Endothelial cell of umbilical vein (primary cell): ENCODE results near the gene FLT3LG. TPM values are rescaled to one million over a fixed set of nuclear protein-coding genes. Genes with fewer than 3 reads are reported as not detected.
A peak's percentile ranks its signal among the peaks of the same experiment; 100 is the strongest.

Experiments used
- BruUV-seq: library from RNA; stranded (reverse); fragments of 400-500 nt; replicated peaks from 2 replicates; lab custom pipeline; 2021; lab: Mats Ljungman, UMichigan
- CTCF ChIA-PET: fragments of 300-600, 350-600 bp; sonication (Branson Sonifier 250); formaldehyde crosslinking; loops from one replicate; lab custom pipeline; 2021; ENCODE audit warnings: antibody characterized with exemption, inconsistent platforms; lab: Charles Lee
- POLR2A ChIA-PET: fragments of 300-600, 350-600 bp; sonication (Branson Sonifier 250); formaldehyde crosslinking; loops from one replicate; lab custom pipeline; 2021; ENCODE audit warnings: antibody characterized with exemption, inconsistent platforms; lab: Charles Lee
- DNase-seq: peaks from one replicate; pipeline ENCODE4 v3.0.0-alpha.2; 2011; ENCODE audit warnings: low read depth, low spot score
- FAIRE-seq: peaks from 2 replicates; lab custom pipeline; 2011; peaks lifted over from hg19 to GRCh38; lab: Jason Lieb, UNC
- H2AFZ ChIP-seq: 2 replicates; pipeline ENCODE4 v1.6.0; 2012; ENCODE audit warnings: low read depth, low read length, control low read depth, inconsistent platforms
- H3K27ac ChIP-seq: 2 replicates; pipeline ENCODE4 v1.5.1; 2011; ENCODE audit warnings: low read depth, mild to moderate bottlenecking, control low read depth, low read length, moderate library complexity; ENCODE audit not compliant: insufficient read depth
- H3K27me3 ChIP-seq, 2 experiments: 2 replicates each; pipeline versions ENCODE4 v1.6.0 to v1.6.1; 2011; ENCODE audit warnings: low read length in 2 of 2, mixed read lengths in 1 of 2; ENCODE audit not compliant: control insufficient read depth in 2 of 2, insufficient read depth in 2 of 2
- H3K36me3 ChIP-seq, 2 experiments: 2 replicates in 1 of 2; 3 replicates in 1 of 2; pipeline ENCODE4 v1.5.1; 2011; ENCODE audit warnings: low read length in 2 of 2, mild to moderate bottlenecking in 1 of 2, moderate library complexity in 1 of 2; ENCODE audit not compliant: control insufficient read depth in 2 of 2, insufficient read depth in 2 of 2; ENCODE audit errors: extremely low read depth in 1 of 2
- H3K4me1 ChIP-seq: 3 replicates; pipeline ENCODE4 v1.5.1; 2011; ENCODE audit warnings: mild to moderate bottlenecking, low read length; ENCODE audit not compliant: control insufficient read depth, insufficient read depth; ENCODE audit errors: extremely low read depth
- H3K4me2 ChIP-seq: 2 replicates; pipeline ENCODE4 v1.6.1; 2011; ENCODE audit warnings: low read length, control low read depth, mixed read lengths; ENCODE audit not compliant: insufficient read depth
- H3K4me3 ChIP-seq, 3 experiments: fragments of 200-600 bp in 1 of 3; sonication (generic), shearing (Covaris generic) in 1 of 3; replicated peaks in 1 of 3; 2 replicates each; pipeline ENCODE4 v1.5.1; 2011 to 2016; ENCODE audit warnings: control low read depth in 3 of 3, low read length in 3 of 3, mild to moderate bottlenecking in 2 of 3, inconsistent platforms in 1 of 3, low read depth in 1 of 3, moderate library complexity in 1 of 3; ENCODE audit not compliant: insufficient read depth in 1 of 3
- H3K79me2 ChIP-seq: 2 replicates; pipeline ENCODE4 v1.6.0; 2012; ENCODE audit warnings: low read length, inconsistent platforms; ENCODE audit not compliant: control insufficient read depth, insufficient read depth
- H3K9ac ChIP-seq: replicated peaks from 2 replicates; pipeline ENCODE3; 2011; ENCODE audit warnings: low read length, control low read depth; ENCODE audit not compliant: insufficient read depth; ENCODE audit errors: extremely low read depth
- H3K9me1 ChIP-seq: replicated peaks from 3 replicates; pipeline ENCODE4 v1.6.0; 2011; ENCODE audit warnings: mild to moderate bottlenecking, low read length; ENCODE audit not compliant: control insufficient read depth, insufficient read depth; ENCODE audit errors: extremely low read depth
- H3K9me3 ChIP-seq: replicated peaks from 2 replicates; pipeline ENCODE4 v1.5.1; 2012; ENCODE audit warnings: low read length, inconsistent platforms; ENCODE audit not compliant: control insufficient read depth, insufficient read depth
- H4K20me1 ChIP-seq: replicated peaks from 2 replicates; pipeline ENCODE3; 2011; ENCODE audit warnings: mild to moderate bottlenecking, low read length; ENCODE audit not compliant: control insufficient read depth, insufficient read depth; ENCODE audit errors: extremely low read depth
- FOS ChIP-seq: IDR thresholded peaks from 2 replicates; pipeline ENCODE4 v1.6.1; 2011; ENCODE audit warnings: mild to moderate bottlenecking, low read length, moderate library complexity, borderline replicate concordance; ENCODE audit not compliant: insufficient read depth
- POLR2A ChIP-seq: IDR thresholded peaks from 2 replicates; pipeline ENCODE4 v1.6.1; 2012; ENCODE audit warnings: low read depth, mild to moderate bottlenecking, control low read depth, low read length
- dilution Hi-C: fragments of 300-500 bp; cut with MboI; formaldehyde crosslinking; loops from one replicate; pipeline ENCODE4 v1.15.0; 2019; ENCODE audit warnings: low sequenced_read_pairs; ENCODE audit not compliant: extremely low pct_ligation_motif_present
- intact Hi-C: fragments of 100-400 bp; cut with micrococcal nuclease; formaldehyde crosslinking; loops from one replicate; pipeline ENCODE4 v1.10.0; 2022
- polyA plus RNA-seq, 4 experiments: library from polyadenylated mRNA; depleted of rRNA in 3 of 4; stranded (reverse) in 3 of 4; unstranded in 1 of 4; fragments of >200 nt; gene quantifications; 2 replicates each; pipeline versions ENCODE4 v1.2.1 to v1.2.3, GENCODE V29; 2011 to 2012; ENCODE audit warnings: missing spikeins in 1 of 4
- total RNA-seq: library from RNA; stranded (reverse); gene quantifications from 2 replicates; pipeline ENCODE4 v1.2.3, GENCODE V29; 2021
- TF ChIP-seq, protein P1 (sequence below), 2 donors: IDR thresholded peaks; 1 replicate in 1 of 2; 2 replicates in 1 of 2; pipeline ENCODE4 v1.5.1; 2011; ENCODE audit warnings: low read length in 2 of 2, mild to moderate bottlenecking in 2 of 2, moderate library complexity in 2 of 2, control low read depth in 1 of 2, inconsistent platforms in 1 of 2, low read depth in 1 of 2; ENCODE audit not compliant: insufficient read depth in 1 of 2; ENCODE audit errors: extremely low read depth in 1 of 2

FLT3LG gene
- total and polyA plus RNA-seq, 2 donors (not counting 3 experiments of a cell fraction or from before 2014, with no cell fraction given), result 5.0 to 5.7 TPM

DNA sequence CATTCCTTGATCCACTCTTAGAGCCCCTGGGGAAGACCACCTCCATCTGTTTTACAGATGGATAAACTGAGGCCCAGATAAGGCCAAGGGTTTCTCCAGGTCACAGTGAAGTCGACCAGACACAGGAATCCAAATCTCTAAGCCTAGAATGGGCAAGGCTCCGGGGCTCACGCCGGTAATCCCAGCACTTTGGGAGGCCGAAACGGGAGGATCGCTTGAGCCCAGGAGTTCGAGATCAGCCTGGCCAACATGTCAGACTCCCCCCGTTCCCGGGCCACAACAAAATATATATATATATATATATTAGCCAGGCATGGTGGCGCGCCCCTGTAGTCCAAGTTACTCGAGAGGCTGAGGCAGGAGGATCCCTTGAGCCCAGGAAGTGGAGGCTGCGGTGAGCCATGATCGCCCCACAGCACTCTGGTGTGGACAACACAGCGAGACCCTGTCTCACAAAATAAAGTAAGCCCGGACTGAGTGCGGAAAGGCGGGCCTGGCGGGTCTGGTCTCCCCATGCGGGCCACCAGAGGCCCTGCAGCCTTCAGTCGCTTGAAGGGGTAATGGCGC is 12.8 kb downstream of the FLT3LG start:
- no peaks in the 10 kb centered on the region for H3K27me3 ChIP-seq
- dilution Hi-C loops, result no loop called here
- H3K4me3 ChIP-seq, result no peak overlapping the region
- TSS peak; percentile 43 for BruUV-seq
- DNase-seq (no peak), FAIRE-seq (no peak)
- no peak overlapping the region for H3K9ac ChIP-seq
- H3K9me1 ChIP-seq, result no peaks in the 10 kb centered on the region
- intact Hi-C loops, result loop anchor here (1.0 to 2.0 kb wide), 4 partner anchors 8 to 154 kb away; partner anchors contain the start of genes PIH1D1, RPS11 and RRAS
- peak overlapping the region; percentile 90 for H2AFZ ChIP-seq
- peaks cover 5% of the 10 kb centered on the region for H4K20me1 ChIP-seq
- peaks cover 40% of the 10 kb centered on the region for H3K79me2 ChIP-seq
- ChIA-PET POLR2A (interaction anchor here (1.1 kb wide), 3 partner anchors 8 to 154 kb away, joined by 3 to 5 read pairs (median 5); partner anchors contain the start of genes RPS11 and RRAS), CTCF (no interaction called here)
- no peak for TF ChIP-seq POLR2A
- TF ChIP-seq, protein P1, sequence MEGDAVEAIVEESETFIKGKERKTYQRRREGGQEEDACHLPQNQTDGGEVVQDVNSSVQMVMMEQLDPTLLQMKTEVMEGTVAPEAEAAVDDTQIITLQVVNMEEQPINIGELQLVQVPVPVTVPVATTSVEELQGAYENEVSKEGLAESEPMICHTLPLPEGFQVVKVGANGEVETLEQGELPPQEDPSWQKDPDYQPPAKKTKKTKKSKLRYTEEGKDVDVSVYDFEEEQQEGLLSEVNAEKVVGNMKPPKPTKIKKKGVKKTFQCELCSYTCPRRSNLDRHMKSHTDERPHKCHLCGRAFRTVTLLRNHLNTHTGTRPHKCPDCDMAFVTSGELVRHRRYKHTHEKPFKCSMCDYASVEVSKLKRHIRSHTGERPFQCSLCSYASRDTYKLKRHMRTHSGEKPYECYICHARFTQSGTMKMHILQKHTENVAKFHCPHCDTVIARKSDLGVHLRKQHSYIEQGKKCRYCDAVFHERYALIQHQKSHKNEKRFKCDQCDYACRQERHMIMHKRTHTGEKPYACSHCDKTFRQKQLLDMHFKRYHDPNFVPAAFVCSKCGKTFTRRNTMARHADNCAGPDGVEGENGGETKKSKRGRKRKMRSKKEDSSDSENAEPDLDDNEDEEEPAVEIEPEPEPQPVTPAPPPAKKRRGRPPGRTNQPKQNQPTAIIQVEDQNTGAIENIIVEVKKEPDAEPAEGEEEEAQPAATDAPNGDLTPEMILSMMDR (IDR thresholded peaks at IDR 0.05; ENCODE audit: extremely low read depth in 1 of 2, insufficient read depth in 1 of 2, low read depth in 1 of 2, low read length in 2 of 2), result peak in 1 of 2 donors; percentile 17
- no peak for TF ChIP-seq FOS
- no peaks in the 10 kb centered on the region for H3K9me3 ChIP-seq
- H3K4me2 ChIP-seq, result no peak overlapping the region
- H3K27ac ChIP-seq, result no peak overlapping the region
- peaks cover 21 to 24% of the 10 kb centered on the region in 2 experiments for H3K36me3 ChIP-seq
- H3K4me1 ChIP-seq, result peaks cover 12% of the 10 kb centered on the region
